Panc1 (cell line): Measurements from ENCODE around the gene PPP1R14B.

Source experiments
- POLR2AphosphoS5 ChIP-seq: IDR thresholded peaks from 2 replicates; pipeline ENCODE4 v1.6.1; 2012; ENCODE audit warnings: mild to moderate bottlenecking, low read depth, low read length, moderate library complexity
- SIN3A ChIP-seq: IDR thresholded peaks from 2 replicates; pipeline ENCODE4 v1.6.1; 2012; ENCODE audit warnings: low read depth, mild to moderate bottlenecking, low read length, moderate library complexity, borderline replicate concordance; ENCODE audit not compliant: insufficient read depth
- TCF7L2 ChIP-seq: IDR thresholded peaks from 2 replicates; pipeline ENCODE4 v1.6.1; 2011; ENCODE audit warnings: mild to moderate bottlenecking, low read depth, low read length, inconsistent platforms
- TF ChIP-seq, protein P1 (sequence below): fragments of 450-650 bp; IDR thresholded peaks from 2 replicates; pipeline ENCODE4 v1.5.1; 2017; ENCODE audit warnings: mild to moderate bottlenecking
- TF ChIP-seq, protein P2 (sequence below), 2 experiments: IDR thresholded peaks; 2 replicates each; pipeline ENCODE4 v1.6.1; 2011 to 2012; ENCODE audit warnings: low read depth in 2 of 2, control low read depth in 1 of 2, low read length in 1 of 2, mild to moderate bottlenecking in 1 of 2, moderate library complexity in 1 of 2; ENCODE audit not compliant: insufficient read depth in 1 of 2

DNA sequence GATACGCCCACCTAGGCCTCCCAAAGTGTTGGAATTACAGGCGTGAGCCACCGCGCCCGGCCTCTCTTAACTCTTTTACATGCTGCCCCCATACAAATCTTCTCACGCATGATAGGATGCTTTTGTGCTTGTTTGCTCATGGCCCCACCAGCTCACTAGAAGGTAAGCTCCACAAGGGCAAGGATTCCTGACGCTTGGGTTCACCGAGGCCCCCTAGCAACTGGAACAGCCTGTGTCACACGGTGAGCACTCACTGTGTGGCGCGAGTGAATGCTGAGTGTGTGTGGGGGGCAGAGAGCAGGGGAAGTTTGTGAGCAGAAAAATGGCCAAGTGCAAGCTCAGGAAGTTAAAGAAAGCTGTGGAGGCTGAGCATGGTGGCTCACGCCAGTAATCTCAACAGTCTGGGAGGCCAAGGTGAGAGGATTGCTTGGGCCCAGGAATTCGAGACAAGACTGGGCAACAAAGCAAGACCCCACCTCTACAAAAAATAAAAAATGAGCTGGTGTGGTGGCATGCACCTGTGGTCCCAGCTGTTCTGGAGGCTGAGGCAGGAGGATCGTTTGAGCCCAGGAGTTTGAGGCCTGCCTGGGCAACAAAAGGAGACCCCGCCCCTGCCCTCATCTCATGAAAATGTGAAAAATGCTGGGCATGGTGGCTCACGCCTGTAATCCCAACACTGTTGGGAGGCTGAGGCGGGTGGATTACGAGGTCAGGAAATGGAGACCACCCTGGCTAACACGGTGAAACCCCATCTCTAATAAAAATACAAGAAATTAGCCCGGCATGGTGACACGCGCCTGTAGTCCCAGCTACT lies 35.4 kb upstream of the PPP1R14B start:
- TF ChIP-seq, protein P1, sequence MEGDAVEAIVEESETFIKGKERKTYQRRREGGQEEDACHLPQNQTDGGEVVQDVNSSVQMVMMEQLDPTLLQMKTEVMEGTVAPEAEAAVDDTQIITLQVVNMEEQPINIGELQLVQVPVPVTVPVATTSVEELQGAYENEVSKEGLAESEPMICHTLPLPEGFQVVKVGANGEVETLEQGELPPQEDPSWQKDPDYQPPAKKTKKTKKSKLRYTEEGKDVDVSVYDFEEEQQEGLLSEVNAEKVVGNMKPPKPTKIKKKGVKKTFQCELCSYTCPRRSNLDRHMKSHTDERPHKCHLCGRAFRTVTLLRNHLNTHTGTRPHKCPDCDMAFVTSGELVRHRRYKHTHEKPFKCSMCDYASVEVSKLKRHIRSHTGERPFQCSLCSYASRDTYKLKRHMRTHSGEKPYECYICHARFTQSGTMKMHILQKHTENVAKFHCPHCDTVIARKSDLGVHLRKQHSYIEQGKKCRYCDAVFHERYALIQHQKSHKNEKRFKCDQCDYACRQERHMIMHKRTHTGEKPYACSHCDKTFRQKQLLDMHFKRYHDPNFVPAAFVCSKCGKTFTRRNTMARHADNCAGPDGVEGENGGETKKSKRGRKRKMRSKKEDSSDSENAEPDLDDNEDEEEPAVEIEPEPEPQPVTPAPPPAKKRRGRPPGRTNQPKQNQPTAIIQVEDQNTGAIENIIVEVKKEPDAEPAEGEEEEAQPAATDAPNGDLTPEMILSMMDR = no peak
- TF ChIP-seq SIN3A (no peak), TCF7L2 (no peak), POLR2AphosphoS5 (no peak)
- TF ChIP-seq, protein P2, sequence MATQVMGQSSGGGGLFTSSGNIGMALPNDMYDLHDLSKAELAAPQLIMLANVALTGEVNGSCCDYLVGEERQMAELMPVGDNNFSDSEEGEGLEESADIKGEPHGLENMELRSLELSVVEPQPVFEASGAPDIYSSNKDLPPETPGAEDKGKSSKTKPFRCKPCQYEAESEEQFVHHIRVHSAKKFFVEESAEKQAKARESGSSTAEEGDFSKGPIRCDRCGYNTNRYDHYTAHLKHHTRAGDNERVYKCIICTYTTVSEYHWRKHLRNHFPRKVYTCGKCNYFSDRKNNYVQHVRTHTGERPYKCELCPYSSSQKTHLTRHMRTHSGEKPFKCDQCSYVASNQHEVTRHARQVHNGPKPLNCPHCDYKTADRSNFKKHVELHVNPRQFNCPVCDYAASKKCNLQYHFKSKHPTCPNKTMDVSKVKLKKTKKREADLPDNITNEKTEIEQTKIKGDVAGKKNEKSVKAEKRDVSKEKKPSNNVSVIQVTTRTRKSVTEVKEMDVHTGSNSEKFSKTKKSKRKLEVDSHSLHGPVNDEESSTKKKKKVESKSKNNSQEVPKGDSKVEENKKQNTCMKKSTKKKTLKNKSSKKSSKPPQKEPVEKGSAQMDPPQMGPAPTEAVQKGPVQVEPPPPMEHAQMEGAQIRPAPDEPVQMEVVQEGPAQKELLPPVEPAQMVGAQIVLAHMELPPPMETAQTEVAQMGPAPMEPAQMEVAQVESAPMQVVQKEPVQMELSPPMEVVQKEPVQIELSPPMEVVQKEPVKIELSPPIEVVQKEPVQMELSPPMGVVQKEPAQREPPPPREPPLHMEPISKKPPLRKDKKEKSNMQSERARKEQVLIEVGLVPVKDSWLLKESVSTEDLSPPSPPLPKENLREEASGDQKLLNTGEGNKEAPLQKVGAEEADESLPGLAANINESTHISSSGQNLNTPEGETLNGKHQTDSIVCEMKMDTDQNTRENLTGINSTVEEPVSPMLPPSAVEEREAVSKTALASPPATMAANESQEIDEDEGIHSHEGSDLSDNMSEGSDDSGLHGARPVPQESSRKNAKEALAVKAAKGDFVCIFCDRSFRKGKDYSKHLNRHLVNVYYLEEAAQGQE (IDR thresholded peaks at IDR 0.05; ENCODE audit: insufficient read depth in 1 of 2, low read depth in 2 of 2, low read length in 1 of 2) = no peak
